ENCODE data around the gene SGMS1. TPM values are rescaled to one million over a fixed set of nuclear protein-coding genes. Genes with fewer than 3 reads are reported as not detected.
"Not testable (repeated sequence)": the region's sequence is repeated elsewhere in the genome, so short reads cannot be mapped to it uniquely, and the experiment has no call there.

The SGMS1 gene
- total and polyA plus RNA-seq, 2 donors: 14.7 to 25.5 TPM

- not testable (repeated sequence) for H3K27me3 ChIP-seq (ENCODE audit: control insufficient read depth in 2 of 2, insufficient read depth in 1 of 2, low read length in 1 of 2); H3K9me3 ChIP-seq (ENCODE audit: control insufficient read depth in 2 of 2, insufficient read depth in 1 of 2, low read length in 1 of 2); H3K36me3 ChIP-seq (ENCODE audit: control insufficient read depth in 2 of 2, insufficient read depth in 2 of 2, low read length in 1 of 2); H3K4me1 ChIP-seq (ENCODE audit: control insufficient read depth in 2 of 2, insufficient read depth in 2 of 2, low read length in 2 of 2); H3K27ac ChIP-seq (ENCODE audit: low read depth in 1 of 2, low read length in 1 of 2); DNase-seq (ENCODE audit: low read depth in 6 of 9, low spot score in 9 of 9)
- peak overlapping the region; percentile 47 to 58 for H3K4me3 ChIP-seq (ENCODE audit: low read length in 2 of 2)
- 97% methylated on average over 35 of the region's 35 CpGs for WGBS
Observed at GRCh38 chr10:50659016-50659864, 35.5 kb upstream of the SGMS1 start.

- H3K4me1 ChIP-seq (ENCODE audit: control insufficient read depth in 2 of 2, insufficient read depth in 2 of 2, low read length in 2 of 2): peaks cover 0 to 14% of the 10 kb centered on the region in 2 donors
- no peak overlapping the region for H3K27ac ChIP-seq (ENCODE audit: low read depth in 1 of 2, low read length in 1 of 2)
- no peak overlapping the region for H3K4me3 ChIP-seq (ENCODE audit: low read length in 2 of 2)
- no peak for DNase-seq (ENCODE audit: low read depth in 6 of 9, low spot score in 9 of 9)
- WGBS: 98% methylated on average over 5 of the region's 5 CpGs
- no peaks in the 10 kb centered on the region for H3K27me3 ChIP-seq (ENCODE audit: control insufficient read depth in 2 of 2, insufficient read depth in 1 of 2, low read length in 1 of 2)
- no peaks in the 10 kb centered on the region for H3K9me3 ChIP-seq (ENCODE audit: control insufficient read depth in 2 of 2, insufficient read depth in 1 of 2, low read length in 1 of 2)
- no peaks in the 10 kb centered on the region for H3K36me3 ChIP-seq (ENCODE audit: control insufficient read depth in 2 of 2, insufficient read depth in 2 of 2, low read length in 1 of 2)
Observed at GRCh38 chr10:50658165-50658564, 34.4 kb upstream of the SGMS1 start.

GRCh38 chr10:50653758-50654157, 30.0 kb upstream of the SGMS1 start:
- Histone ChIP-seq H3K4me1 (ENCODE audit: control insufficient read depth in 2 of 2, insufficient read depth in 2 of 2, low read length in 2 of 2) (peaks cover 0 to 6% of the 10 kb centered on the region in 2 donors), H3K4me3 (ENCODE audit: low read length in 2 of 2) (no peak overlapping the region), H3K27ac (ENCODE audit: low read depth in 1 of 2, low read length in 1 of 2) (no peak overlapping the region), H3K27me3 (ENCODE audit: control insufficient read depth in 2 of 2, insufficient read depth in 1 of 2, low read length in 1 of 2) (no peaks in the 10 kb centered on the region), H3K9me3 (ENCODE audit: control insufficient read depth in 2 of 2, insufficient read depth in 1 of 2, low read length in 1 of 2) (no peaks in the 10 kb centered on the region), H3K36me3 (ENCODE audit: control insufficient read depth in 2 of 2, insufficient read depth in 2 of 2, low read length in 1 of 2) (no peaks in the 10 kb centered on the region)
- DNase-seq (ENCODE audit: low read depth in 6 of 9, low spot score in 9 of 9): no peak
- 28% methylated on average over 3 of the region's 3 CpGs for WGBS

GRCh38 chr10:50653142-50653541, 29.4 kb upstream of the SGMS1 start:
- peaks cover 0 to 6% of the 10 kb centered on the region in 2 donors for H3K4me1 ChIP-seq (ENCODE audit: control insufficient read depth in 2 of 2, insufficient read depth in 2 of 2, low read length in 2 of 2)
- H3K27me3 ChIP-seq (ENCODE audit: control insufficient read depth in 2 of 2, insufficient read depth in 1 of 2, low read length in 1 of 2): no peaks in the 10 kb centered on the region
- DNase-seq (ENCODE audit: low read depth in 6 of 9, low spot score in 9 of 9): peak in 2 of 9 donors; percentile 19 to 50
- H3K4me3 ChIP-seq (ENCODE audit: low read length in 2 of 2): no peak overlapping the region
- no peaks in the 10 kb centered on the region for H3K36me3 ChIP-seq (ENCODE audit: control insufficient read depth in 2 of 2, insufficient read depth in 2 of 2, low read length in 1 of 2)
- H3K27ac ChIP-seq (ENCODE audit: low read depth in 1 of 2, low read length in 1 of 2): no peak overlapping the region
- H3K9me3 ChIP-seq (ENCODE audit: control insufficient read depth in 2 of 2, insufficient read depth in 1 of 2, low read length in 1 of 2): no peaks in the 10 kb centered on the region
- WGBS: 8% methylated on average over 3 of the region's 3 CpGs

DNA sequence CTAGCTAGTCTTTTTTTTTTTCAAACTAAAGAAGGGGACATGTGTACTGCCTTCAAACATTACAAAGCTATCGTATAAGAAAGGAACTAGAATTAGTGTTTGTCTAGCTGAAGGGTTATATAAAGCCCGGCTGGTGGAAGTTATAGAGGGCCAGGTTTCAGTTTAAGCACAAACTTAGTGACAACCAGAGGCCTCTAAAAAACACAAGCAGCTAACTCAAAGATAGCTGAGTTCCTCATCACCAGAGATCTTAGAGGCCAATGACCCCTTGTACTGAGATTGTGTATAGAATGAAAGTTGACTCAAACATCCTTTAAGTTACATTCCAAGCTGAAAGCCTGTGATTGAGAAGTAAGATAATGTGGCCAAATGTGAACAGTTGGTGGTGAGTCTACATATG, 28.1 kb upstream of the SGMS1 start:
- WGBS: 95% methylated on average over 2 of the region's 2 CpGs
- Histone ChIP-seq H3K36me3 (ENCODE audit: control insufficient read depth in 2 of 2, insufficient read depth in 2 of 2, low read length in 1 of 2) (no peaks in the 10 kb centered on the region), H3K4me1 (ENCODE audit: control insufficient read depth in 2 of 2, insufficient read depth in 2 of 2, low read length in 2 of 2) (peaks cover 0 to 6% of the 10 kb centered on the region in 2 donors), H3K9me3 (ENCODE audit: control insufficient read depth in 2 of 2, insufficient read depth in 1 of 2, low read length in 1 of 2) (no peaks in the 10 kb centered on the region), H3K4me3 (ENCODE audit: low read length in 2 of 2) (no peak overlapping the region), H3K27me3 (ENCODE audit: control insufficient read depth in 2 of 2, insufficient read depth in 1 of 2, low read length in 1 of 2) (no peaks in the 10 kb centered on the region), H3K27ac (ENCODE audit: low read depth in 1 of 2, low read length in 1 of 2) (no peak overlapping the region)
- DNase-seq (ENCODE audit: low read depth in 6 of 9, low spot score in 9 of 9): no peak

- Histone ChIP-seq H3K27me3 (ENCODE audit: control insufficient read depth in 2 of 2, insufficient read depth in 1 of 2, low read length in 1 of 2) (no peaks in the 10 kb centered on the region), H3K4me1 (ENCODE audit: control insufficient read depth in 2 of 2, insufficient read depth in 2 of 2, low read length in 2 of 2) (peaks cover 0 to 6% of the 10 kb centered on the region in 2 donors), H3K4me3 (ENCODE audit: low read length in 2 of 2) (no peak overlapping the region), H3K36me3 (ENCODE audit: control insufficient read depth in 2 of 2, insufficient read depth in 2 of 2, low read length in 1 of 2) (no peaks in the 10 kb centered on the region), H3K9me3 (ENCODE audit: control insufficient read depth in 2 of 2, insufficient read depth in 1 of 2, low read length in 1 of 2) (no peaks in the 10 kb centered on the region), H3K27ac (ENCODE audit: low read depth in 1 of 2, low read length in 1 of 2) (no peak overlapping the region)
- no peak for DNase-seq (ENCODE audit: low read depth in 6 of 9, low spot score in 9 of 9)
- WGBS: over 99% methylated on average over 3 of the region's 3 CpGs
Observed at GRCh38 chr10:50650481-50650880, 26.7 kb upstream of the SGMS1 start.

DNA sequence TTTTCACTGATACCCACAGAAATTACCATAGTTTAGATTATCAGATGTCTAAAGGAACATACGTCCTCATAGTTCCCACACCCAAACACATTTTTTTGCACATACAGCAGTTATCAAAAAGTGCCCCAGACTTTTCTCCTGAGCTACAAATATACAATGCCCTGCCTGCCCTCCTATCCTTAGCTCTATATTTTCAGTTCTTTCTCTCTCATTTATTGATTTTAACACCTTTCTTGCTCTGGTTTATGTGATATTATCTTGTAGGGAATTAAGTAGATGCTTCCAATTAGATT, 25.1 kb upstream of the SGMS1 start:
- DNase-seq (ENCODE audit: low read depth in 6 of 9, low spot score in 9 of 9): no peak
- Histone ChIP-seq H3K9me3 (ENCODE audit: control insufficient read depth in 2 of 2, insufficient read depth in 1 of 2, low read length in 1 of 2) (no peaks in the 10 kb centered on the region), H3K27me3 (ENCODE audit: control insufficient read depth in 2 of 2, insufficient read depth in 1 of 2, low read length in 1 of 2) (no peaks in the 10 kb centered on the region), H3K4me3 (ENCODE audit: low read length in 2 of 2) (no peak overlapping the region), H3K36me3 (ENCODE audit: control insufficient read depth in 2 of 2, insufficient read depth in 2 of 2, low read length in 1 of 2) (no peaks in the 10 kb centered on the region), H3K4me1 (ENCODE audit: control insufficient read depth in 2 of 2, insufficient read depth in 2 of 2, low read length in 2 of 2) (peaks cover 0 to 5% of the 10 kb centered on the region in 2 donors), H3K27ac (ENCODE audit: low read depth in 1 of 2, low read length in 1 of 2) (no peak overlapping the region)
- 91% methylated on average over 1 of the region's 1 CpG for WGBS

DNA sequence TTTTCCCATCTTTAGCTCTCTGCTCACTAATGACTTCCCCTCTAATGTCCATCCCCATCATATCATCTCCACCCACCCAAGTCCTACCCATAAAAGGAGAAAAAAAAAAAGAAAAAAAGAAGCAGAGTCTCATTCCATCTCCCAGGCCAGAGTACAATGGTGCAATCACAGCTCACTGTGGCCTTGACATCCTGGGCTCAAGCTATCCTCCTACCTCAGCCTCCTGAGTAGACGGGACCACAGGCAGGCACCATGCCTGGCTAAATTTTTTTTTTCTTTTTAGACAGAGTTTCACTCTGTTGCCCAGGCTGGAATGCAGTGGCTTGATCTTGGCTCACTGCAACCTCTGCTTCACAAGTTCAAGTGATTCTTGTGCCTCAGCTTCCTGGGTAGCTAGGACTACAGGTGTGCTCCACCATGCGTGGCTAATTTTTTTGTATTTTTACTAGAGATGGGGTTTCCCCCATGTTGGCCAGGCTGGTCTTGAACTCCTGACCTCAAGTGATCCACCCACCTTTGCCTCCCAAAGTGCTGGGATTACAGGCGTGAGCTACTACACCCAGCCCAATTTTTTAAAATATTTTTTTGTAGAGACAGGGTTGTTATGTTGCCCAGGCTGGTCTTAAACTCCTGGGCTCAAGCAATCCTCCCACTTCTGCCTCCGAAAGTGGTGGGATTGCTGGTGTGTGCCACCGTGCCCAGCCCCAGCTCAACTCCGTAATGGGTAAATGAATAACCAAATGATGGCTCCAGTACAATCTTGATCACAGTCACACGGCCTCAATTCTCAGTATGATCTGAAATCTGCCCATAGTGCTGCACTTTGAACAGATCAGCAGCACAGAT, 24.6 kb upstream of the SGMS1 start:
- Histone ChIP-seq H3K4me3 (ENCODE audit: low read length in 2 of 2) (no peak overlapping the region), H3K36me3 (ENCODE audit: control insufficient read depth in 2 of 2, insufficient read depth in 2 of 2, low read length in 1 of 2) (no peaks in the 10 kb centered on the region), H3K27ac (ENCODE audit: low read depth in 1 of 2, low read length in 1 of 2) (no peak overlapping the region), H3K4me1 (ENCODE audit: control insufficient read depth in 2 of 2, insufficient read depth in 2 of 2, low read length in 2 of 2) (peaks cover 0 to 2% of the 10 kb centered on the region in 2 donors), H3K27me3 (ENCODE audit: control insufficient read depth in 2 of 2, insufficient read depth in 1 of 2, low read length in 1 of 2) (no peaks in the 10 kb centered on the region), H3K9me3 (ENCODE audit: control insufficient read depth in 2 of 2, insufficient read depth in 1 of 2, low read length in 1 of 2) (no peaks in the 10 kb centered on the region)
- WGBS: 96% methylated on average over 7 of the region's 7 CpGs
- no peak for DNase-seq (ENCODE audit: low read depth in 6 of 9, low spot score in 9 of 9)

DNA sequence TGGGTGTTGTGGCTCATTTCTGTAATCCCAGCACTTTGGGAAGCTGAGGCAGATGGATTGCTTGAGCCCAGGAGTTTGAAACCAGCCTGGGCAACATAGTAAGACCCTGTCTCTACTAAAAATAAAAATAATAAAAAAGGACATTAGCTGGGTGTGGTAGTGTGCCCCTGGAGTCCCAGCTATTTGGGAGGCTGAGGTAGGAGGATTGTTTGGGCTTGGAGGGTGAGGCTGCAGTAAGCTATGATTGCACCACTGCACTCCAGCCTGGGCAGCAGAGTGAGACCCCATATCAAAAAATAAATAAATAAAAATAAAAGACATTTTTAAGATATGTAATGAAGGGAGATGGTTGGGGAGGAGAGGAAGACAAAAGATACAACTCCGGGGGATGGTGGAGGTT, 23.6 kb upstream of the SGMS1 start:
- H3K36me3 ChIP-seq (ENCODE audit: control insufficient read depth in 2 of 2, insufficient read depth in 2 of 2, low read length in 1 of 2); H3K9me3 ChIP-seq (ENCODE audit: control insufficient read depth in 2 of 2, insufficient read depth in 1 of 2, low read length in 1 of 2); H3K27me3 ChIP-seq (ENCODE audit: control insufficient read depth in 2 of 2, insufficient read depth in 1 of 2, low read length in 1 of 2); DNase-seq (ENCODE audit: low read depth in 6 of 9, low spot score in 9 of 9); H3K4me3 ChIP-seq (ENCODE audit: low read length in 2 of 2); H3K27ac ChIP-seq (ENCODE audit: low read depth in 1 of 2, low read length in 1 of 2); H3K4me1 ChIP-seq (ENCODE audit: control insufficient read depth in 2 of 2, insufficient read depth in 2 of 2, low read length in 2 of 2): not testable (repeated sequence)
- 100% methylated on average over 1 of the region's 1 CpG for WGBS
